ENCODE data around the gene FRMPD4.

FRMPD4 gene

DNA sequence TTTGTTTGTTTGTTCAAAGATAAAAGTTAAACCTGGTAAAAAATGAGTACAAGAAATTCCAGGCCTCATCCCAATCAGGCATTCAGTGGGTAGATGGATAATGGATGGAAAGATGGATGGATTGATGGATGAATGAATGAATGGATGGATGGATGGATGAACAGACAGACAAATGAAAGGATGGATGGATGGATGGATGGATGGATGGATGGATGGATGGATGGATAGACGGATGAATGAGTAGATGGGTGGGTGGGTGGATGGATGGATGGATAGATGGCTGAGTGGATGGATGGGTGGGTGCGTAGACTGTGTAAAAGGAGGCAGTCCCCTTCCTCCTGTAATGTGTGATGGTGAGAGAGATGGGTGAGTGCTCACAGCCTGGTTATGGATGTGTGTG is 206.7 kb downstream of the FRMPD4 start:
- Histone ChIP-seq H3K4me3 (no peak overlapping the region), H3K27ac (no peak overlapping the region)

DNA sequence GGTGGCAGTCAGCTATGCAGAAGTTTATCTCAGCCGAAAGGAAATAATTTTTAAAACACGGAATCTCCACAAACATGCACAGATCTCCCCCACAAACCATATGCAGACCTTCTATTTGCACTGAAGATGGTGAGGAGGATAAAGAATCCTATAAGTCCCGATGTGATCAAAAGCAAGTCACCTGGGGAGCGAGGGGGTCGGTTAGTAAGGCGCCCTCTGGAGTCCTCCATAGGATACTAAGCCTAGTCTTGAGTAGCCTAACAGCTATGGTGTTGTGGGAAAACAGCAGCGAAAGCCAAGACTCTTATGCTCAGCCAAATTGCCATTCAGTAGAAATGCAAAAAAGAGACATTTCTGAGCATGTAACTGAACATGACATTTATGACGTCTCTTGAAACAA is 210.9 kb downstream of the FRMPD4 start:
- Histone ChIP-seq H3K4me3 (no peak overlapping the region), H3K27ac (no peak overlapping the region)

DNA sequence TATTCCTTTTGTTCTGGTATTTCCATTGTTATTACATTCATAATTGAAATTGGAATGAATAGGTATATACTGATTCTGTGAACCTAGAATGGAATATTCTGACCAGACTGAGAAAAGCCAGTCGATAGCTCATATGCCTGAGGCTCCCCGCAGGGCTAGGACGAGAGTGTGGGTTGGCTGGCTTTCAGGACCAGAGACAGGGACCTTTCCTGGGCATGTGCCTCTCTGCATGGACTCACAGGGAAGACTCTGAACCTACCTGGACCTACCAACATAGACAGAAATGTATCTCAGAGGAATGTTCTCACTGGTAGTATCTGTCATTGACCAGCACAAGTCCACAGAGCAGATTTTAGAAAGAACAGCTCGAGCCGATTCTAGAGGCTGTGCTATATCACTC is 214.6 kb downstream of the FRMPD4 start:
- Histone ChIP-seq H3K27ac (no peak overlapping the region), H3K4me3 (no peak overlapping the region)

DNA sequence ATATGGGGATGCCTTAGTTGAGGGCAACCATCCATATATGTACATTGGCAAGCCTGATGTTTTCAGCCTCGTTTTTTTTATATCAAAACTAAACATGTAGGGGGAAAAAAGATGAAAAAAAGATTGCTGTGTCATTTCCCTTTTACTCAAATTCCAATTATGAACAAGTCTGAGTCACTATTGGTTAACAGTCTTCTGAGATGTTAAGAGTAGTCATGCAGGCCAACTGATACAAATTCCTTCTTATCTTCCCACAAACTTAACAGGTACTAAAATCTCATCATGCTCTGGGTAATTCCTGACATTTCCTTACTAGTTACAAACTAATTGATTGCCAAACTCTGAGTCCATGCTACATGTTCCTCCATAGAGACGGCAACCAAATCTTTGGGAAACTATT is 222.1 kb downstream of the FRMPD4 start:
- H3K4me3 ChIP-seq = no peak overlapping the region
- H3K27ac ChIP-seq = no peak overlapping the region

DNA sequence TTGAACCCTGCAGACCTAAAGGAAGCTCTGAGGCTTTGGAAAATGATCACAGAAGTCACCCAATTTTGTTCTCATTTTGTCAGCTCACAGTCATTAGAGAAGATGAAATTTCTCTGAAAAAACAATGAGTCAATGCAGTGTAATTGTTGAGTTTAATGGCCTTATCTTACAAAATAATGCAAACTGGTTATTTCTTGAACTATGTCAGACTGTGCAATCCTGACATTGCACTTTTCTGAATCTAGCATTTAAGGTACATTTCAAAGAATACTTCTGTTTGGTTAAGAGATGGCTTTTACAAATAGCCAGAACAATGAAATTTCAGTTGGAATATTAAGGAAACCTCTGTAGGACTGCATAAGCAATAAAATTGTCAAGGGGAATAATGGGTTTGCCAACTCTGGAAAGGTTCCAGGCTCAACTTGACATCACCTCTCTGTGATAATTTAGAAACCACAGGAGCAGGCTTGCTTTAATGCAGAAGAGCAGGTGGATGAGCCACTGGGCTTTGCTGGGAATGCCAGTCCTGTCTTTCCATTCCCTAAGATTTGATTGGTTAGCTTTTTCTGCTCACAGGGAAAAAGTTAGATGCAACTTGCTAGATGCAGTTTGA is 222.8 kb downstream of the FRMPD4 start:
- H3K27ac ChIP-seq = no peak overlapping the region
- H3K4me3 ChIP-seq = no peak overlapping the region

DNA sequence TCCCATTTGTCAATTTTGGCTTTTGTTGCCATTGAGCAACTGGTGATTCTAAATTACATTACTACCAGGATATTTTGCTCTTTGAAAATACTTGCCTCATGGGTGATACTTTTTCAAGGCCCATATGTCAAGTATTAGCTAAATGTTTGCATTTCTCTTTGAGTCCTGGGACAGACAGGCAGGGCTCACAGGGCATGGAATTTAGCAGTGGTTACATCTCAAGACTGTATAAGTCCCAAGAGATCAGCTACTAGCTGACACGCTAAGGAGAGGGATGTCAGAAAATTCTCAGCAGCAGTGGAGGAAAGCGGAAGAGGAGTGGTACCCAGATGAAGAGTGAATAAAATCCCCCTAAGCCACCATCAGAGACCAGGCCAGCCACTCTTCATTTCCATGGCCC is 224.9 kb downstream of the FRMPD4 start:
- Histone ChIP-seq H3K4me3 (no peak overlapping the region), H3K27ac (no peak overlapping the region)

DNA sequence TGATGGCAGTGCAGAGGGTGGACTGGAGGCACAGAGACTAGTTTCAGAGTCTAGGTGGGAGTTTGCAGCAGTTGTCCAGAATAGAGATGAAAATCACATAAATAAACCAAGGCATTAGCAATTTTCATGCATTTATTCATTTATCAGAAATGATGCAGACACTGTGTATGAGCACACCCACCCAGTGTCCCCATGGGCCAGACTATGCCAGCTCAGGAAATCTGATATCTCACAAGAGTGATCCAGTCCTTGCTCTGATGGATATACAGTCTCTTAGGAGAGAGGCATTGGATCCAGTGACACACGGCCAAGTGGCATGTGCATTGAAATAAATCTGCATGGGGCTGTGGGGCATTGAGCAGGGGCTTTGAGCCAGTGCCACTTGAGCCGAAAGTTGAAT is 228.2 kb downstream of the FRMPD4 start:
- no peak overlapping the region for H3K27ac ChIP-seq

DNA sequence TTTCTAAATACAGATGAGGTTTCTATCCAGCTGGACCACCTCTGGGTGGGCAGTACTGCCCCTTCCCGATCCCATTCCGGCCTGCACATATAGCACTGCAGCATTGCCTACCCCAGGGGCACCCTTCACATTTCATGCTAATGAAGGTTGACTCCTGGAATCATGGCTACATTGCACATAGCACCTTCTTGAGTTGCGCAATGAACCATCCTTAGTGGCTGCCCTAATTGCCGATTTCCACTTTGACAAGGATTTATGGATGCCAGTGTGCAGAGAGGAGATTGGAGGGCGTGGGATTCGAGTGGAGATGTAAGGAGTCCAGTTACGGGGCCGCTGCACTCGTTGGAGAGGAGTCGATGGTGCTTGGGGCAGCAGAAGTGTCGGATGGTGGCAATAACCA is 229.0 kb downstream of the FRMPD4 start:
- Histone ChIP-seq H3K4me3 (no peak overlapping the region), H3K27ac (no peak overlapping the region)

More for the DNA sequence above, 228.2 kb downstream of the FRMPD4 start:
- H3K4me3 ChIP-seq = no peak overlapping the region

DNA sequence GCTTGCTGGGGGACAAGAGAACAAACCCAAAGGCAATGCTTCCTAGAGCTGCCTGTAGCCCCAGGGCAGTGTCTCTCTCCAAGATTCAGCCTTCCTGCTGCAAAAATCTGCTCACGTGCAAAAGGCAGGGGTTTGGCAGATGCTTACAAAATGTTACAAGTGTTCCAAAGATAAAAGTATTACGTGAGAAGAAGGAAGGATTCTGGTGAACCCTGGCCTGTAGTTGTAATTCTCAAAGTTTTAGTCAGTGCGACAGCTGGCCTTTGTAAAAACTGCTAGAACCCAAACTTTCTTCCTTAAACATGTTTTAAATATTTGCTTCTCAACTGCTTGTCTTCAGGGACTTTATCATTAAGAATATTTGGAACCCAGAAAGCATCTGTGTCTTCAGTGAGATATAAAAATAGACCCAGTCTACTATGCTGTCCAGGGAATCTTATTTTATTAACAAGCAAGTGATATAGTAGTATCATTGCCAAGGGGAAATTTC is 232.3 kb downstream of the FRMPD4 start:
- H3K27ac ChIP-seq = no peak overlapping the region
- no peak overlapping the region for H3K4me3 ChIP-seq

DNA sequence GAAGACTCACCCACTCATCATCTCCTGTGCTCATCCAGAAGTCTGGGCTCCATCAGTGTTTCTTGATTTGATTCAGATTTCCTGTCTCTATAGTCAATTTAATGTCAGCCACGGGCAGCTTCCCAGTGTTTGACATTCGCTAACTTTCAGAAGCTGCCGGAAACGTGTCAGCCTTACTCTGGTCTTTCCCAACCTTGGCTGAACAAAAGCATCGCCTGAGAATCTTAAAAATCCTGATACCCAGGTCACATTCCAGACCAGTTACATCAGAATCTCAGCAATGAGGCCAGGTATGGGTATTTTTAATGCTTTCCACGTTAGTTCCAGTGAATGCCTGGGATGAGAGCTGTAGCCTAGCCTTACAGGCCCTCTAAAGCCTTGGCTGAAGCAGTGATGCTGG is 233.8 kb downstream of the FRMPD4 start:
- Histone ChIP-seq H3K4me3 (no peak overlapping the region), H3K27ac (no peak overlapping the region)

DNA sequence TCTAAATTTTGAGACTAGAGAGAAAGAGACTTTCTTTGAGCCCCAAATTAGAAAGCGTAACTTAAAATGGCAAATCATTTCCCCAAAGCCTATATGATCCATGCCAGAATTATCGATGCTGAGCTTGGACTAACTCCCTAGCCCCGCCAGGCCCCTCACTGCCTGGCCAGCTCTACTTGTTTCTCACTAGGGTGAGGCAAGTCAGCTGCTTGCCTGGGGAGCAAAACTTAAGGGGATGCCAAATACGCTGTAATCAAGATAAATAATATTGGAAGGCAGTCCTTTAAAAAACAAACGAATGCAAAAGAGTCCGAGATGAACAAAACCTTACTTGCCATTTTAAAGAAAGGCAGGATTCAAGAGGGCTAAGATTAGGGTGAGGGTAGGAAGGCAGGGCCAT is 236.0 kb downstream of the FRMPD4 start:
- Histone ChIP-seq H3K27ac (no peak overlapping the region), H3K4me3 (no peak overlapping the region)

DNA sequence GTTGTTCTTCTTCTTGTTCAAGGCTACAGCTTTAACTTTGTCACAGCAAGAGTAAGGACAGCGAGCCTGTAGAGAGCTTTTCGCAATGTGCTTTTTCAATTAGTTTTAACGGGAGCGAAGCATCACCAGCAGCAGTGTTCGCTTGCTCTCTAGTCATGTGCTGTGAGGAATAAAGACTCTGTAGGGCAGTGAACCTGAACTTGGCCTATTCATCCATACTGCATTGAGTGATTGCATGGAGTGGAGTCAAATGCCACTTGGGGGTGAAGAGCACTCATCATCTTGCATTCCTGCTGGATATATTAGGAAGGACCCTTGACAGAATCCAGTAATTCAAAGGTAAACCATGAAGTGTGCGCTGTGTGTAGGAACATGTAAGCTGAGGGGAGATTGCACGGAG is 240.0 kb downstream of the FRMPD4 start:
- no peak overlapping the region for H3K27ac ChIP-seq

DNA sequence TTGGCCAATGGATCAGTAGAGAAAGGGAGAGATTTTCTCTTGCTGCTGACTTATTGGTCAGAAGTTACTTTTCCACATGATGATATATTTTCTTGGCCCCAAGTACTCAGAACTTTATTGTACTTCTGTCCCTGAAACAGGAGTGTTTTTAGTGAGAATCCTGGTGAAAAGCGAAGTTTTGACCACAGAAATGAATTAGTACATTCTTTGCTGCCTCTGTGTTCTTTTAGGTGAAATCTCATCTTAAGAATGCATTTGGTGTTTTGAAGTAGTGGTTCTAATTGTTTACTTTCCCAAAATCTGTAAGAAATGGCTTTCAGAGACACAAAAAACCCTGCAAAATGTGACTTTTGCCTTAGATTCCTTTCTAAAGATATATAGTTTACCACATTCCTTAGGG is 240.4 kb downstream of the FRMPD4 start:
- Histone ChIP-seq H3K27ac (no peak overlapping the region), H3K4me3 (no peak overlapping the region)

More for the DNA sequence above, 240.0 kb downstream of the FRMPD4 start:
- H3K4me3 ChIP-seq = no peak overlapping the region

DNA sequence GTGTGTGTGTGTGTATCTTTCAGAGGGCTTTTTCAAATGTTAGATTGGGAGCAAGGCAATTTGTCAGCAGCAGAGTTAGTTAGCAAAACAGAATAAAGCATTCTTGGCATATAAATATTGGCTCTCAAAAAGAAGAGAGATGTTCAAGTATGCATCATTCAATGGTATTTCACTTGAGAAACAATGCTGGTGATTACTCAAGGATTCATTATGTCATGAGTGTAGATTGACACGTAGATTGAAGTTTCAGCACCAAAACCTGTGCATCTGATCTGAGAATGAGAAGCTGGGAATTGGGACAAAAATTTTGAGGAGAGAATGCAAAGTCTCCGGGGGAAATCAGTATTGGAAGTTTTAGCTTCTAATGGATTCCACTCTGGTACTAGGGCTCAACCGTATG is 241.4 kb downstream of the FRMPD4 start:
- Histone ChIP-seq H3K27ac (no peak overlapping the region), H3K4me3 (no peak overlapping the region)

DNA sequence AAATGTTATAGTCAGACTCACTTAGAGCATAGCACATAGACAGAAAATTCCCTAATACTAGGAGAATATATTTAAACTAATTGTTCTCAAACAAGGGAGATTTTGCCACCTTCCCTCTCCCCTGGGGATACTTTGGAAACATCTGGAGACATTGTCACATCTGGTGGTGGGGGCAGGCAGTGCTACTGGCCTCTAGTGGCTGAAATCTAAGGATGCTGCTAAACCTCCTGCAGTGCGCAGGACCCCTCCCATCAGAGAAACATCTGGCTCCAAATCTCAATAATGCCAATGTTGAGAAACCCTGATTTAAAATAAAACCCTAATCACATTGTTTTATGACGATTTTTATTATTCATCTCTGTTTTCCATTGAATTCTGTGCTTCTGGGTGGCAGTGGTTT is 244.9 kb downstream of the FRMPD4 start:
- H3K4me3 ChIP-seq = no peak overlapping the region
- no peak overlapping the region for H3K27ac ChIP-seq

DNA sequence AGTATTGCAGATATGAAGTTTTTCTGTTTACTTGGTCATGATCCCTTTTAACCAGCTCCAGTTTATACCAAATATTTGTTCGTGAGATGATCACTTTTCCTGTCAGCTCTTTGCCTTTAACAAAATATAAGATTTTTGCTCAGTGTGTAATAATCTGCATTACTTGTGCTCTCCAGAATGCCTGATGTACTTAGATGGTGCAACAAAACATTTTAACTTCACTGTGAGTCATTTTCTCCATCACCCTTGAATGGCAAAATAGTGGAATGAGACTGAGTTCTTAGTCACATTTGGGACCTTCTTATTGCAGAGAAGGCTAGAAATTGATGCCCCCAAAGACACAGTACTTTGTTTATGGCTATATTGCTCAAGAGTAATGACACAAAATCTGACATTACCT is 252.0 kb downstream of the FRMPD4 start:
- H3K4me3 ChIP-seq = no peak overlapping the region
- no peak overlapping the region for H3K27ac ChIP-seq

DNA sequence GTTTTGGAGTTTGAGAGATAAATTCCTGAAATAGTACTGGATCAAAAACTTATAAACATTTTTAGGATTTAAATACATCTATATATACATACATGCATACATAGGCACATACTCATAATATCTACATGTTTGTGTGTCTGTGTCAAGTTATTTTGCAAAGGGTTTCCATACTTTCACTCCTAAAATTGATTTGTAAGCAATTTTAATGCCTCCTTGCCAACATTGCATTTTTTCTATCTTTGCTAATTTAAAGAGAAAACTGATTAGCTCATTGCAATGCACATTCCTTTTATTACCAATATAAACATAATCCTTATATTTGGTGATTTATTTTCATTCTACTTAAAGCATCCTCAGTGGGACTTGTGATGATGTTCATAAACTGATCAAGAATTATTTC is 258.3 kb downstream of the FRMPD4 start:
- H3K4me3 ChIP-seq = no peak overlapping the region
- H3K27ac ChIP-seq = no peak overlapping the region

DNA sequence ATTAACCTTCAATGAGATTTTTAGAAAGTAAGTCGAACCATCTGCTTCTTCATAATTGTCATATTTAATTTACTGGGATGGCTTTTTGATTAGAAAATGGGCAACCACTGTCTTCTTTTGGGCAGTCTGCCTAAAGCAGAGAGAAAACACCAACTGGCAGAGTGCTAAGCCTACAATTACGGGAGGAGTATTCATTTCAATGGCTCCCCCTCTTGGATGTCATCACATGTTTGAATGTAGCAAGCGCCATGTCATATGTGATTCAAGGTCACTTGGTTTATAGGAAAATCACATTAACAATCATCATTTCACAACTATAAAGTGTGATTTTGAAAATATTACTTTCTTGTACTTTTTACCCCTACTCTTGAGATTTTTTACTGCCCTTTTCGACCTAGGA is 261.9 kb downstream of the FRMPD4 start:
- H3K4me3 ChIP-seq = no peak overlapping the region
- H3K27ac ChIP-seq = no peak overlapping the region

DNA sequence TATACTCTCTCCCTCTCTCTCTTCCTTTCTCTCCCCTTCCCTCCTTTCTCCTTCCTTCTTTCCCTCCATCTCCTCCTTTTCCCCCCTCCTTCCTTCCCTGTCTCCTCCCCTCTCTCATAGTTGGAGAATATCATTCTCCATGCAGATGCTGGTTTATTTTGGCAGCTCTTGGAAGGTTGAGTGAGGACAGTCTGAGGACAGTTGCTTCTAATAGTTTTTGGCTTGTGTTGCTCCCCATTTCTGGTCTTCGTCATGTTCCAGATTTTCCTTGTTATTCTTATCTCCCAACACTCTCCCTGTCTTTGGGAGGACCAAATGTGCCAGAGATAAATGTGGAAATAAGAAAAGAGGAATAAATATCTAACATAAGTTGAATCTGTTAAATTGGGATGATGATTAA is 263.0 kb downstream of the FRMPD4 start:
- H3K27ac ChIP-seq = no peak overlapping the region

DNA sequence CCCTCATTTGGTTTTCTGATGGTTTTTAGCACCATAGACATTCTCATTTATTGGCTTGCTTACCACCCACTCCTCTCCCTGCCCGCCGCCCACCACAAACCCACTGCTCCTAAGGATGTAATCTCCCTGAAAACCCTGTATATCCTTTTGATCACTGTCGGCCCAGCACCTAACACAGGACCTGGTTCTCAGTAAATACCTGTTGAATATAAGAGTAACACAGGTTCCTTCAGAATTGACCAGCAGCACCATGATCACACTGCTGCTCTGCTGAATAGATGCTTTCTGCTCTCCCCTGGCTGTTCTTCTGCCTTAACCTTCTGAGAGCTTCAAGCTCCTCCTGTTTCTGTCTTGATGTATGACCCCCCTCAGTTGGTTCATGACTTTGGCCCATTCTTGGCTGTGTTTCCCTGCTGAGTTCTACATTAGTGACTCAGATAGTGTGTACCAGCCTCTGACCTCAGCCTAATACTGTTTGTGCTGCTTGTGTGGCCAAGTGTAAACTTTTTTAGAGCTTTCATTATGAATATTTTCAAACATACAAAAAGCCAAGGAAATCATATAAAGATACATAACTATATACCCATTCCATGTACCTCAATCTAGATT is 265.3 kb downstream of the FRMPD4 start:
- Histone ChIP-seq H3K27ac (no peak overlapping the region), H3K4me3 (no peak overlapping the region)

More for the DNA sequence above, 263.0 kb downstream of the FRMPD4 start:
- no peak overlapping the region for H3K4me3 ChIP-seq

DNA sequence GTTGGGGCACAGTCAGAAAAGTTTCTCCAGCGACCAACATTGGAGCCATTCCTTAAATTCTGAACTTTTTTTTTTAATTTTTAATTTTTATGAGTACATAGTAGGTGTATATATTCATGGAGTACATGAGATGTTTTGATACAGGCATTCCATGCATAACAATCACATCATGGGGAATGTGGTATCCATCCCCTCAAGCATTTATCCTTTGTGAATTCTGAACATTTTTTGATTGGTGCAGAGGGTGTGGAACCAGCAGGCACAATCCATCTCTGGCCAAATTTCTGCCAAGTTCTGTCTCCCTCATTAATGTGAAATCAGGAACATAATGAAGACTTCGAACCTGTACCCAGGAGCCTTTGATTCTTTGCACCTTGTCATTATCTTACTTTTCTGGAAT is 267.0 kb downstream of the FRMPD4 start:
- H3K27ac ChIP-seq = no peak overlapping the region
- no peak overlapping the region for H3K4me3 ChIP-seq

DNA sequence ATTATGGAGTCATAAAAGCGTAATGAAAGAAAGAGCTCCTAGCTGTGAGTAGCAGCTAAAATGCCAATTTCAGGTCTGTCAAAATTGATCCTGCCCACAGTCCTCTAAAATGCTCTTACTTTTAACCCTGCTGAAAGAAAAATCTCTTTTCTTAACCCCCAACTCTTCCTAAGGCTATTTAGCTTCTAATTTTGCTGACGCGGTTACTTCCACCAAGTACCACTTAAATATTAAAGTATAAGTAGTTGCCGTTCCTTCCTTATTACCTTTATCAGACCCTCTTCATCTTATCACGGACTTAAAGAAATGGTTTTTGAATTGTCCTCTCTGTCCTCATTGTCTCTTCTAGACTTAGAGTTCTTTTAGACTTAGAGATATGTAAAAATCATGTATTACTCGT is 272.2 kb downstream of the FRMPD4 start:
- Histone ChIP-seq H3K27ac (no peak overlapping the region), H3K4me3 (no peak overlapping the region)

Data from skin epidermis (tissue), 12 donors.